Upper lobe of left lung (tissue), 6 donors: ENCODE results near the gene ETFA. TPM values are rescaled to one million over a fixed set of nuclear protein-coding genes. Genes with fewer than 3 reads are reported as not detected.
A peak's percentile ranks its signal among the peaks of the same experiment; 100 is the strongest.

ENCODE experiments used
- ATAC-seq, 2 donors: fragments of 200-7000 bp; cut with Tn5 transposase; one replicate each; pipeline ENCODE4 v1.9.1; 2022; ENCODE audit warnings: mild to moderate bottlenecking in 2 of 2, moderate library complexity in 2 of 2; ENCODE audit not compliant: low FRiP score in 2 of 2
- DNase-seq, 2 donors: peaks; one replicate each; pipeline ENCODE4 v3.0.0-alpha.2; 2019 to 2020
- H3K27ac ChIP-seq, 4 donors: fragments of 200-600 bp; sonication (generic); one replicate each; pipeline ENCODE4 v1.5.1; 2016 to 2019
- H3K27me3 ChIP-seq, 4 donors: fragments of 200-600 bp; sonication (generic); one replicate each; pipeline ENCODE4 v1.5.1; 2017 to 2019
- H3K36me3 ChIP-seq, 4 donors: fragments of 200-600 bp; sonication (generic); one replicate each; pipeline ENCODE4 v1.5.1; 2016 to 2019
- H3K4me1 ChIP-seq, 4 donors: fragments of 200-600 bp; sonication (generic); one replicate each; pipeline ENCODE4 v1.5.1; 2018 to 2019
- H3K4me3 ChIP-seq, 4 donors: fragments of 200-600 bp; sonication (generic); one replicate each; pipeline ENCODE4 v1.5.1; 2017 to 2019; ENCODE audit warnings: mild to moderate bottlenecking in 2 of 4, moderate library complexity in 1 of 4
- H3K9me3 ChIP-seq, 4 donors: fragments of 200-600 bp; sonication (generic); one replicate each; pipeline ENCODE4 v1.5.1; 2018 to 2019
- CTCF ChIP-seq, 6 experiments: fragments of 450-650 bp in 4 of 6; fragments of 200-600 bp in 2 of 6; sonication (generic) in 2 of 6; IDR thresholded peaks; one replicate each; pipeline ENCODE4 v1.5.1; 2016 to 2019; ENCODE audit warnings: antibody characterized with exemption in 6 of 6
- EP300 ChIP-seq, 4 donors: sonication (generic); formaldehyde crosslinking; IDR thresholded peaks; one replicate each; pipeline ENCODE4 v1.5.1; 2017; ENCODE audit warnings: antibody characterized with exemption in 4 of 4, control low read depth in 2 of 4
- POLR2A ChIP-seq, 4 donors: fragments of 450-650 bp; IDR thresholded peaks; one replicate each; pipeline ENCODE4 v1.5.1; 2016 to 2017; ENCODE audit warnings: antibody characterized with exemption in 4 of 4, mild to moderate bottlenecking in 2 of 4
- POLR2AphosphoS5 ChIP-seq, 2 donors: sonication (generic); formaldehyde crosslinking; IDR thresholded peaks; one replicate each; pipeline ENCODE4 v1.5.1; 2017; ENCODE audit warnings: antibody characterized with exemption in 2 of 2
- WGBS, 2 donors: methylation state at CpG; one replicate each; pipeline ENCODE4 v1.1.5; 2017 to 2018; 5-methylcytosine and 5-hydroxymethylcytosine counted together
- total RNA-seq, 6 donors: library from RNA; depleted of rRNA in 4 of 6; stranded (reverse); fragments of >200 nt in 4 of 6; gene quantifications; one replicate each; pipeline versions ENCODE4 v1.1.0 to v1.2.1, GENCODE V29; 2016 to 2021
- donor health status: DM: no; HTN: no; CAD: no; lungs with moderate emphysema.
- donor health status: DM: no; HTN: yes; CAD: no; lungs with severe emphysema.

Gene ETFA
- total RNA-seq: 10 to 100 TPM; 31.6 to 82.9 (median 68.7) TPM

- ATAC-seq (peak; percentile 98 to 99), DNase-seq (peak; percentile 97 to 98)
- Histone ChIP-seq H3K36me3 (no peaks in the 10 kb centered on the region), H3K9me3 (no peaks in the 10 kb centered on the region), H3K4me1 (peaks cover 4 to 16% (median 11%) of the 10 kb centered on the region in 4 donors), H3K27me3 (no peaks in the 10 kb centered on the region), H3K27ac (peak within 1 kb of the TSS; percentile 89 to 93 (median 92)), H3K4me3 (peak within 1 kb of the TSS; percentile 66 to 86 (median 76))
- TF ChIP-seq POLR2A (IDR thresholded peaks at IDR 0.05) (peak in 3 of 4 donors; percentile 86 to 95 (median 95)), CTCF (IDR thresholded peaks at IDR 0.05) (peak in 1 of 6 experiments; percentile 3), EP300 (IDR thresholded peaks at IDR 0.05) (no peak), POLR2AphosphoS5 (IDR thresholded peaks at IDR 0.05) (peak; percentile 91 to 95)
- WGBS, 2 donors: 0 to 1% methylated on average over 13 to 39 of the region's 60 CpGs
Measured at GRCh38 chr15:76311100-76311953, at the start of gene ETFA. TSS of gene ETFA (minus strand) at chr15:76311469. CDS start at chr15:76311388, 81 bp downstream.

GRCh38 chr15:76360416-76360815 is 49.1 kb upstream of the ETFA start:
- DNase-seq: no peak
- H3K27ac ChIP-seq: no peak overlapping the region
- WGBS, 2 donors: 75 to 79% methylated on average over 2 to 3 of the region's 3 CpGs

GRCh38 chr15:76359152-76359551 is 47.9 kb upstream of the ETFA start:
- H3K4me1 ChIP-seq: peaks cover 0 to 5% (median 0%) of the 10 kb centered on the region in 4 donors
- no peaks in the 10 kb centered on the region for H3K27me3 ChIP-seq
- no peak overlapping the region for H3K4me3 ChIP-seq
- 56 to 67% methylated on average over 1 to 3 of the region's 3 CpGs for WGBS, 2 donors
- DNase-seq (no peak), ATAC-seq (peak in 1 of 2 donors; percentile 52)
- no peak for TF ChIP-seq POLR2AphosphoS5 (IDR thresholded peaks at IDR 0.05)
- TF ChIP-seq EP300 (IDR thresholded peaks at IDR 0.05): no peak
- TF ChIP-seq POLR2A (IDR thresholded peaks at IDR 0.05): no peak
- TF ChIP-seq CTCF (IDR thresholded peaks at IDR 0.05): no peak
- no peaks in the 10 kb centered on the region for H3K36me3 ChIP-seq
- no peak overlapping the region for H3K27ac ChIP-seq
- no peaks in the 10 kb centered on the region for H3K9me3 ChIP-seq

More at GRCh38 chr15:76360416-76360815, 49.1 kb upstream of the ETFA start:
- Histone ChIP-seq H3K9me3 (no peaks in the 10 kb centered on the region), H3K4me1 (peaks cover 0 to 5% (median 0%) of the 10 kb centered on the region in 4 donors), H3K4me3 (no peak overlapping the region), H3K36me3 (no peaks in the 10 kb centered on the region), H3K27me3 (no peaks in the 10 kb centered on the region)
- TF ChIP-seq CTCF (IDR thresholded peaks at IDR 0.05) (no peak), POLR2A (IDR thresholded peaks at IDR 0.05) (no peak), EP300 (IDR thresholded peaks at IDR 0.05) (no peak), POLR2AphosphoS5 (IDR thresholded peaks at IDR 0.05) (no peak)
- no peak for ATAC-seq

GRCh38 chr15:76358453-76358852 is 47.2 kb upstream of the ETFA start:
- Histone ChIP-seq H3K9me3 (no peaks in the 10 kb centered on the region), H3K4me1 (peaks cover 0 to 5% (median 0%) of the 10 kb centered on the region in 4 donors), H3K4me3 (no peak overlapping the region), H3K27me3 (no peaks in the 10 kb centered on the region), H3K36me3 (no peaks in the 10 kb centered on the region), H3K27ac (no peak overlapping the region)
- TF ChIP-seq POLR2A (IDR thresholded peaks at IDR 0.05) (no peak), POLR2AphosphoS5 (IDR thresholded peaks at IDR 0.05) (no peak), CTCF (IDR thresholded peaks at IDR 0.05) (no peak), EP300 (IDR thresholded peaks at IDR 0.05) (no peak)
- DNase-seq: no peak
- 95 to 96% methylated on average over 3 of the region's 3 CpGs for WGBS, 2 donors
- no peak for ATAC-seq
